NCI-H187 (cell line): ENCODE data around the gene CYP4Z1.
"Not testable (repeated sequence)": the region's sequence is repeated elsewhere in the genome, so short reads cannot be mapped to it uniquely, and the experiment has no call there.

Experiments
- DNase-seq, 2 experiments: peaks; one replicate each; lab custom pipeline; 2025; lab: John Stamatoyannopoulos, UW

CYP4Z1 gene

GRCh38 chr1:47128854-47129253 lies 61.8 kb downstream of the CYP4Z1 start:
- not testable (repeated sequence) for DNase-seq

DNA sequence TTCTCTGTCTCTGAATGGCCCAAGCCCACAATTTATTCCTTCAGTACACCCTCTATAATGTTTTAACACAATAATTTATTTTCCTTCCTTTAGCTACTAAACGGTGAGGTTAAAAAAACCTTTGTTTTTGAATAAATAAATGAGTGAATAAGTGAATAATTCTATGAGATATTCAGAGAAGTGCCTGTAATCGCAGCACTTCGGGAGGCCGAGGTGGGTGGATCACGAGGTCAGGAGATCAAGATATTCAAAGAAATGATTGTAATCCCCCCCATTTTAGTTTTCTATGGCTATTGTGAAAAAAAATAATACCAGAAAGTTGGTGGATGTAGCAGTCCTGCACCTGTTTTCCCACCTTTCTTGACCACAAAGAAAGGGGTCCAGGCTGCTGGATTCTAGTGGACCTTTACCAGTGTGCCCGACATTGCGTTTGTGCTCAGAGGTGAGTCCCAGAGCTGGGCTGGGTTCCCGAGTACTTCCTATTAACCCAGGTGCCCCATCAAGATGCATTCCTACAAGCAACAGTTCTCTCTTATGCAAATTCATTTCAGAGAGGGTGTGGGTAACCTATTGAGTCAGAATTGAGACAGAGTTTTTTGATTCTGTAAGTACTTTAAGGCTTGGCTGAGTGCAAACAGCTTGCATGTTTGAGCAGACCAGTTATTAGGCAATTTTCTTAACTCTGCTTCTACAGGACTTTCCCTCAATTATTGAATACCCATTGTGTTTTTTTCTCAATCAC lies 62.6 kb downstream of the CYP4Z1 start:
- not testable (repeated sequence) for DNase-seq

GRCh38 chr1:47132665-47133064 lies 65.6 kb downstream of the CYP4Z1 start:
- not testable (repeated sequence) for DNase-seq

DNA sequence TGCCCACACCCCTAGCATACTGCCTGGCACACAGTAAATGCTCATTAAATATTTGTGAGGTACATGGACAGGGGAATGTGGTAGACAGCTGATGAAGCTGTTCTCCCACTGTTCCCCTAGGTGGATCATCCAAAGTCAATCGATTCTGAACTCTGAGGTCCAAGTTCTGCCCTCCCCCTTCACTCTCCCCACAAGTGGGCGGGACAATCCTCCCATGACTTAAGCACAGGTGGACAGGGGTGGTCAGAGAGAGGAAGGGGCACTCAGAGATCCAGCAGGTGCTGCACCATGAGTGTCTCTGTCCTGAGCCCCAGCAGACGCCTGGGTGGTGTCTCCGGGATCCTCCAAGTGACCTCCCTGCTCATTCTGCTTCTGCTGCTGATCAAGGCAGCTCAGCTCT lies 70.2 kb downstream of the CYP4Z1 start, which contains the start of gene CYP4A22:
Gene CYP4A22 (plus strand): TSS at position 244 of the 400 bp plus-strand sequence. CDS start 45 bp downstream, at position 289.
- DNase-seq, result no peak

DNA sequence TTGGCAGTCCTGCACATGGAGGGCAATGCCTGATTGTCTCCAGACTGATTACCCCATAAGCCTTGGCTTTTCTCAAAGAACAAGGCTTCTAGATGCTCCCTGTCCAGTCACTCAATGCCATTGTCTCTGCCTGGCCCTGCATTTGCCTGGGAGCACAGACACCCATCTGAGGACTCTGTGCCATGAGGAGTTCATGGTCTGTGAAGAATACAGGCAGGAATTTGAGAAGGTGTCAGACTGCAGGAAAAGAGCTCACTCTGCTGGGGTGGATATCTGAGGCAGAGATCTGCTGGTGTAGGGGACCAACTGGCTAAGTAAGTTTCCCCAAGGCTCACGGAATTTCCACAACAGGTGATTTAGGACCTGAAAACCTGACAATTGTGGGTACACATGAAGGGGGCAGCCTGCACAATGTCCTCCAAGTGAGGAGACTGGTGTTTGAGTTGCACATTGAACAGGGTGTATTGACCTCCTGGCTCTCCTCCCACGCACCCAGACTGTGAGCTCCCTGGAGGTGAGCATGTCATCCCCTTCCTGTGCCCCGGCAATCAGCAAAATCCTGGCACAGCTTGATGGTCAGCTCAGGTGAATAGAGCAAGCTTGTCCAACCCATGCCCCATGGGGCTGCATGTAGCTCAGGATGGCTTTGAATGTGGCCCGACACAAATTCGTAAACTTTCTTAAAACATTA lies 71.0 kb downstream of the CYP4Z1 start:
- DNase-seq, result no peak

DNA sequence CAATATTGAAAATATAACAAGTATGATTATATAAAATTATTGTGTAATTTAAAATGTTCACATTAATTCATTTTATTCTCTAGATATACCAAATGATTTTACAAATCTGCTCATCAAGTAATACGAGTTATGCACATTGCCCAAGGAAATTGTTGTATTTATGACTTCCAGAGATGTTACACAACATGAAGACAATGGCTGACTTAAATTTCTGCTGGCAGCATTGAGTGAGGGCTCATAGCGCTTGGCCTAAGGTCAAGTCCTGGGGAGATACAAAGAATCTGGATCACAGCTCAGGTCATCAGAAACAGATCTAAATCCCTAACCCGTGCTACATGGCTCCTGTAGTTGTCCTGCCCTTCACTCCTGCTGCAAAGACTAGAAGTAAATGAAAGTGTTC lies 73.3 kb downstream of the CYP4Z1 start:
- not testable (repeated sequence) for DNase-seq

DNA sequence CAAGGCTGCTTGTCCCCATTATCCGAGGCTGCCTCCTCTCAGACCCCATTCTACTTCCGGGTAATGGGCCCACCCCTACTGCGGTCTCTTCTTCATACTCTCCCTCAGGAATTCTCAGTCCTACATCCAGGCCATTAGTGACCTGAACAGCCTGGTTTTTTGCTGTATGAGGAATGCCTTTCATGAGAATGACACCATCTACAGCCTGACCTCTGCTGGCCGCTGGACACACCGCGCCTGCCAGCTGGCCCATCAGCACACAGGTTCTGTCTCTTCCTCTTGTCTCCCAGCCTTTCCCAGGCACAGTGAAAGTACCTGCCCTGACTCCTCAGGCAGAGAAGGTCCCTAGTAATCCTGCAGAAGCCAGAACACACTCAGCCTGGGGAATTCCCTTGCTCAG lies 76.6 kb downstream of the CYP4Z1 start:
- not testable (repeated sequence) for DNase-seq

DNA sequence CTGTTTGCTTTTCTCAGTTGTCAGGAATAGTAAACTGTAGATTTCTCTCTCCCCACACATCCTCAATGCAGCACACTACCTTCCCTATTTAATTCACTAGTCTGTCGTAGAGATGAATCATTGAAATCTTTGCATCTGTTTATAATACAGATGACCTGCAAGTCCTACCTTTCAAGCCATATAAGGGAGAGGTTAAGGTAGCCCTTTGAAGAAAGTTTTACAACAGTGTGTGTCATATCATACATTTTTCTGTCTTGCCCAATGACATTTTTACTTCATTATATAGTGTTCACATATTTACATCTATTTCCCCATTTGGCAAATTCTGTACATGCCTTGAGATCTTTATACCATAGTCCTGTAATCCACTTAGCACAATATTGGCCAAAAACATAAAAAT lies 79.5 kb downstream of the CYP4Z1 start:
- DNase-seq, result not testable (repeated sequence)

DNA sequence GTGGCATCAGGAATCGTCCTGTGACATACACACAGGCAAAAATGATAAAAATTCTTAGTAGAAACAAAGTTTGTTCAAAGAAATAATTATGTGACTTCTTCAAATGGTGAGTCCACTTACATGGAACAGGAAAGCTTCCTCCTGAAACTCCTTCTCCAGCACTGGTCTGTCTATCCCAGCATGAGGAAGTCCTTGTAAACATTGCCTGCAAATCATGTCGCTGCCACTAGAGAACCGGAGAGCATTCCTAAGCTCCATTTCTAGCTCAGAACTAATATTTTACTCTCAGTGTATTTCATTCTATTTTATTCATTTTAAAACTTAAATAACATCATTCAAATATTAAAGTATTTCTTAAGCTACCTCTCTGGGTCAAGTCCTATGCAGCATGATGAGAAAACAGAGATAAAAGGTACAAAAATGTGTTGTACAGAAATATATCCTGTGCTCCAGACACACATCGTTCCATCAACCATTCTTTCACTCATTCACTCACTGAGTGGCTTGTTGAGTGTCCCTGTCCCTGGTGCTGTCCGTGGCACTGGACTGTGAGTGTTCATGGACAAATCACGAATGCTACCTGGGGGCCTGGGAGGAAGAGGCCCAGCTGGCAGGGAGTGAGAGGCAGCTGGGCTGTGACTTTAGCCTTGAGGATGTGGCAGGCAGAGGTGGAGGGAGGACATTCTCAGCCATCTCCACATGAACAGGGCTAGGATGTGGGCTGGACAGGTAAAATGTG lies 80.2 kb downstream of the CYP4Z1 start:
- DNase-seq, result no peak

DNA sequence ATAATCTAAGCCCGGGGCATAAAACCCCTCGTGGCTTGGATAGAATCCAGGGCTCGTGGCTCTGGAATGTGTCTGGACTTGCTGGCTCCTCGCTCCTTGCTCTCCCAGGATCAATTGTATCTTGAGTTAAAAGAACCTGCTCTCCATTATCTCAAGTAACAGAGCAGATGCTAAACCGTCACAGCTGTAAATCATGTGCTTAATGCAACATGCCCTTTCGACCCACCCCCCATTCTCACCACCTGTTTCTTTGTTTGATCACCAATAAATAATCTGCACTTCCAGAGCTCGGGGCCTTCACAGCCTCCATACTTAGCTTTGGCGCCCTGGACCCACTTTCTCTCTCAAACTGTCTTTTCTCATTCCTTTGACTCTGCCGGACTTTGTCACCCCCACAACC lies 82.1 kb downstream of the CYP4Z1 start:
- DNase-seq, result not testable (repeated sequence)

GRCh38 chr1:47156457-47156856 lies 89.4 kb downstream of the CYP4Z1 start:
- not testable (repeated sequence) for DNase-seq

DNA sequence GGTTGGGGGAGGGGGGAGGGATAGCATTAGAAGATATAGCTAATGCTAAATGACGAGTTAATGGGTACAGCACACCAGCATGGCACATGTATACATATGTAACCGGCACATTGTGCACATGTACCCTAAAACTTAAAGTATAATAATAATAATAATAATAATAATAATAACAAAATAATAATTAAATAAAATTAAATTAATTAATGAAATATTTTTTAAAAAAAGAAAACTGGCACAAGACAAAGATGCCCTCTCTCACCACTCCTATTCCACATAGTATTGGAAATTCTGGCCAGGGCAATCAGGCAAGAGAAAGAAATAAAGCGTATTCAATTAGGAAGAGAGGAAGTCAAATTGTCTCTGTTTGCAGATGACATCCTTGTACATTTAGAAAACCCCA lies 90.9 kb downstream of the CYP4Z1 start:
- DNase-seq, result not testable (repeated sequence)

DNA sequence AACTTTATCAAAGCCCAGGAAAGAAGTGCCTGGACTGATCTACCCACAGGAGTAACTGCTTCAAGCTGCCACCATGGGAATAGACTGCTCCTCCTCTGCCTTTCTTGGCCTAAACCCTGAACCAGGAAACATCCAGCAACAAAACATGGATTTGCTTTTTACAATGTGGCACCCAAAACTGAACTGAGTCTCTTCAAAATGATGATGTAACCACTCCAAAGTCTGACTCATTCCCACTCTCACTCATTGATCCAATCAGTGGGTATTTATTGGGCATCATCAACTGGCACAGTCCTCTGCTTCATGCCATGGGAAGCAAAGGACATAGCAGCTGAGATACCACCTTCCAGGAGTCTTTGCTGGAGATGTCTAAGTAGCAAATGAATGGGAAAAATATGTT lies 93.7 kb downstream of the CYP4Z1 start:
- no peak for DNase-seq

GRCh38 chr1:47161298-47162040 lies 94.4 kb downstream of the CYP4Z1 start:
- DNase-seq, result no peak

DNA sequence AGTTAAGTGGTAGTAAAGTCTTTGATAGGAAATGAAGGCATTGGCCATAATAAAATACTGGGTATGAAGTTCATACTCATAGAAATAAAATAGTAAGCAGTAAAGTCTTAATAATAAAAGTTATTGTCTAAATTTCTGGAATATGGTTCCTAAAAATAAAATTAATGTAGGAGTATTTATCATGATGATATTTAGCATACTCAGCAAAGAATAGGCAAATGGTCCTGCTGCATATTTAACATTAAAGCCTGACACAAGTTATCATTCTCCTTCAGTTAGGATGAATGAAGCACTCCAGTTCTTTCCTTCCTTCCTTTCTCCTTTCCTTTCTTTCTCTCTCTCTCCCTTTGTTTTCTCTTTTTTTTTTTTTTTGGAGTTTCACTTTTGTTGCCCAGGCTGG lies 97.5 kb downstream of the CYP4Z1 start:
- no peak for DNase-seq
